Measurements from ENCODE around the gene SRP9. TPM values are rescaled to one million over a fixed set of nuclear protein-coding genes. Genes with fewer than 3 reads are reported as not detected.

SRP9 gene
- total and polyA plus RNA-seq, 2 experiments from 2014 or later, result 360 to 414 TPM

GRCh38 chr1:225817611-225818061 lies 40.0 kb downstream of the SRP9 start:
- H3K4me1 ChIP-seq (ENCODE audit: insufficient read depth), result peaks cover 36% of the 10 kb centered on the region
- WGBS (ENCODE audit: low lambda C conversion rate, missing lambda C conversion rate), result 76% methylated on average over 8 of the region's 8 CpGs
- H3K4me3 ChIP-seq, result no peak overlapping the region
- no peaks in the 10 kb centered on the region for H3K9me2 ChIP-seq (replicated peaks; ENCODE audit: insufficient read depth)
- peaks cover 60% of the 10 kb centered on the region for H3K79me2 ChIP-seq
- H3K36me3 ChIP-seq (replicated peaks; ENCODE audit: insufficient read depth, low read depth), result no peaks in the 10 kb centered on the region
- peak overlapping the region; percentile 90 for H3K27ac ChIP-seq
- DNase-seq (ENCODE audit: low spot score), result no peak
- H2AFZ ChIP-seq, result no peak overlapping the region
- TF ChIP-seq EZH2phosphoT487 (IDR thresholded peaks at IDR 0.05; ENCODE audit: low read depth, severe bottlenecking, unreplicated experiment), result no peak
- no peaks in the 10 kb centered on the region for H3K27me3 ChIP-seq
- H3K4me2 ChIP-seq, result peak overlapping the region; percentile 56
- H3K9me3 ChIP-seq (ENCODE audit: low read depth), result no peaks in the 10 kb centered on the region
- no peaks in the 10 kb centered on the region for H4K20me1 ChIP-seq (ENCODE audit: insufficient read depth, poor library complexity, severe bottlenecking)

GRCh38 chr1:225818229-225818628 lies 40.6 kb downstream of the SRP9 start:
- H3K4me1 ChIP-seq (ENCODE audit: insufficient read depth), result peaks cover 32% of the 10 kb centered on the region
- no peaks in the 10 kb centered on the region for H4K20me1 ChIP-seq (ENCODE audit: insufficient read depth, poor library complexity, severe bottlenecking)
- no peak for TF ChIP-seq EZH2 (IDR thresholded peaks at IDR 0.05; ENCODE audit: borderline replicate concordance)
- no peak for TF ChIP-seq EZH2phosphoT487 (IDR thresholded peaks at IDR 0.05; ENCODE audit: low read depth, severe bottlenecking, unreplicated experiment)
- TF ChIP-seq CTCF (IDR thresholded peaks at IDR 0.05; ENCODE audit: poor library complexity), result no peak
- no peak overlapping the region for H3K4me2 ChIP-seq
- H3K9me3 ChIP-seq (ENCODE audit: low read depth), result no peaks in the 10 kb centered on the region
- H2AFZ ChIP-seq, result no peak overlapping the region
- H3K36me3 ChIP-seq (replicated peaks; ENCODE audit: insufficient read depth, low read depth), result no peaks in the 10 kb centered on the region
- 90% methylated on average over 7 of the region's 7 CpGs for WGBS (ENCODE audit: low lambda C conversion rate, missing lambda C conversion rate)
- no peak for DNase-seq (ENCODE audit: low spot score)
- no peaks in the 10 kb centered on the region for H3K9me2 ChIP-seq (replicated peaks; ENCODE audit: insufficient read depth)
- H3K79me2 ChIP-seq, result peaks cover 54% of the 10 kb centered on the region
- peak overlapping the region; percentile 90 for H3K27ac ChIP-seq
- no peak overlapping the region for H3K4me3 ChIP-seq
- H3K27me3 ChIP-seq, result no peaks in the 10 kb centered on the region

- Histone ChIP-seq H3K79me2 (peaks cover 46% of the 10 kb centered on the region), H3K4me3 (no peak overlapping the region), H3K4me1 (ENCODE audit: insufficient read depth) (peaks cover 25% of the 10 kb centered on the region), H3K27me3 (no peaks in the 10 kb centered on the region), H3K9me2 (replicated peaks; ENCODE audit: insufficient read depth) (no peaks in the 10 kb centered on the region), H3K4me2 (no peak overlapping the region), H3K27ac (no peak overlapping the region), H2AFZ (no peak overlapping the region), H4K20me1 (ENCODE audit: insufficient read depth, poor library complexity, severe bottlenecking) (no peaks in the 10 kb centered on the region), H3K36me3 (replicated peaks; ENCODE audit: insufficient read depth, low read depth) (no peaks in the 10 kb centered on the region), H3K9me3 (ENCODE audit: low read depth) (no peaks in the 10 kb centered on the region)
- DNase-seq (ENCODE audit: low spot score), result no peak
- WGBS (ENCODE audit: low lambda C conversion rate, missing lambda C conversion rate), result 96% methylated on average over 12 of the region's 12 CpGs
- TF ChIP-seq EZH2 (IDR thresholded peaks at IDR 0.05; ENCODE audit: borderline replicate concordance) (no peak), CTCF (IDR thresholded peaks at IDR 0.05; ENCODE audit: poor library complexity) (no peak), EZH2phosphoT487 (IDR thresholded peaks at IDR 0.05; ENCODE audit: low read depth, severe bottlenecking, unreplicated experiment) (no peak)
Observed at GRCh38 chr1:225819346-225820192, 41.9 kb downstream of the SRP9 start.

- H3K36me3 ChIP-seq (replicated peaks; ENCODE audit: insufficient read depth, low read depth), result no peaks in the 10 kb centered on the region
- H3K4me2 ChIP-seq, result no peak overlapping the region
- H3K4me3 ChIP-seq, result no peak overlapping the region
- DNase-seq (ENCODE audit: low spot score), result no peak
- no peaks in the 10 kb centered on the region for H3K9me2 ChIP-seq (replicated peaks; ENCODE audit: insufficient read depth)
- H3K27ac ChIP-seq, result no peak overlapping the region
- H3K27me3 ChIP-seq, result no peaks in the 10 kb centered on the region
- WGBS (ENCODE audit: low lambda C conversion rate, missing lambda C conversion rate), result 84% methylated on average over 5 of the region's 5 CpGs
- no peaks in the 10 kb centered on the region for H4K20me1 ChIP-seq (ENCODE audit: insufficient read depth, poor library complexity, severe bottlenecking)
- H3K4me1 ChIP-seq (ENCODE audit: insufficient read depth), result peaks cover 28% of the 10 kb centered on the region
- no peak for TF ChIP-seq CTCF (IDR thresholded peaks at IDR 0.05; ENCODE audit: poor library complexity)
- TF ChIP-seq EZH2 (IDR thresholded peaks at IDR 0.05; ENCODE audit: borderline replicate concordance), result no peak
- no peak for TF ChIP-seq EZH2phosphoT487 (IDR thresholded peaks at IDR 0.05; ENCODE audit: low read depth, severe bottlenecking, unreplicated experiment)
- H2AFZ ChIP-seq, result no peak overlapping the region
- peaks cover 38% of the 10 kb centered on the region for H3K79me2 ChIP-seq
- H3K9me3 ChIP-seq (ENCODE audit: low read depth), result no peaks in the 10 kb centered on the region
Observed at GRCh38 chr1:225820522-225821120, 43.0 kb downstream of the SRP9 start.
